ENCODE results near the gene HLA-DRB5.
"Not testable (repeated sequence)": the region's sequence is repeated elsewhere in the genome, so short reads cannot be mapped to it uniquely, and the experiment has no call there.

The HLA-DRB5 gene

DNA sequence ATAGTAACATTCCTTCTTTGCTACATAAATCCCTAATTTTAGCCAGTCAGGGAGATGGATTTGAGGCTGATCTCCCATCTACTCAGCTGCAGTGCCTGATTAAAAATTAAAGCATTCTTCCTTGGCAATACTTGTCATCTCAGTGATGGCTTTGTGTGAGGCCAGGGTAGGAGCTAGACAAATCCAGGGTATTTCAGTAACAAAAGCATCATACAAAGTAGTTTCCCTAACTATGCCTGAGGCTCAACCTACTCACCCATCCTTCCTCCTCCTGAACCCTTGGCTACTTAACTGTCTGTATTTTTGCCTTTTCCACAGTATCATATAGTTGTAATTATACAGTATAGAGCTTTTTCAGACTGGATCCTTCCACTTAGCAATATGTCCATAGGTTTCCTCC lies 37.7 kb downstream of the HLA-DRB5 start:
- no peak for TF ChIP-seq ZFX (IDR thresholded peaks at IDR 0.05; ENCODE audit: borderline replicate concordance)
- TF ChIP-seq, protein P1, sequence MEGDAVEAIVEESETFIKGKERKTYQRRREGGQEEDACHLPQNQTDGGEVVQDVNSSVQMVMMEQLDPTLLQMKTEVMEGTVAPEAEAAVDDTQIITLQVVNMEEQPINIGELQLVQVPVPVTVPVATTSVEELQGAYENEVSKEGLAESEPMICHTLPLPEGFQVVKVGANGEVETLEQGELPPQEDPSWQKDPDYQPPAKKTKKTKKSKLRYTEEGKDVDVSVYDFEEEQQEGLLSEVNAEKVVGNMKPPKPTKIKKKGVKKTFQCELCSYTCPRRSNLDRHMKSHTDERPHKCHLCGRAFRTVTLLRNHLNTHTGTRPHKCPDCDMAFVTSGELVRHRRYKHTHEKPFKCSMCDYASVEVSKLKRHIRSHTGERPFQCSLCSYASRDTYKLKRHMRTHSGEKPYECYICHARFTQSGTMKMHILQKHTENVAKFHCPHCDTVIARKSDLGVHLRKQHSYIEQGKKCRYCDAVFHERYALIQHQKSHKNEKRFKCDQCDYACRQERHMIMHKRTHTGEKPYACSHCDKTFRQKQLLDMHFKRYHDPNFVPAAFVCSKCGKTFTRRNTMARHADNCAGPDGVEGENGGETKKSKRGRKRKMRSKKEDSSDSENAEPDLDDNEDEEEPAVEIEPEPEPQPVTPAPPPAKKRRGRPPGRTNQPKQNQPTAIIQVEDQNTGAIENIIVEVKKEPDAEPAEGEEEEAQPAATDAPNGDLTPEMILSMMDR (IDR thresholded peaks at IDR 0.05): no peak
- no peak overlapping the region for H3K27ac ChIP-seq

DNA sequence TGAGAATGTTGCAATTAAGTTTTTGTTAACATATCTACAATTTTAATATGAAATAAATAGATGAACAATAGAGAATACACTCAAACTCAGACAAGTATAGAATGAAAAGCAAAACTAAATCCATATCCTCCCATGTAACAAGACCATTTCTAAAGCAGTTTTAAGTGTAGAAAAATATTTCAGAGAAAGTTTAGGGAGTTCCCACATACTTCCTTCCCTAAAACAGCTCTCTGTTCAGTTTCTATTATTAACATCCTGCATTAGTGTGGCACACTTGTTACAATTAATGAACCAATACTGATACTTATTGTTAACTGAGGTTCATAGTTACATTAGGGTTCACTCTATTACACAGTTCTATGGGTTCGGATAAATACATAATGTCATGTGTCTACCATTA lies 38.4 kb downstream of the HLA-DRB5 start:
- no peak overlapping the region for H3K27ac ChIP-seq
- no peak for TF ChIP-seq ZFX (IDR thresholded peaks at IDR 0.05; ENCODE audit: borderline replicate concordance)
- TF ChIP-seq, protein P1 (IDR thresholded peaks at IDR 0.05): no peak

DNA sequence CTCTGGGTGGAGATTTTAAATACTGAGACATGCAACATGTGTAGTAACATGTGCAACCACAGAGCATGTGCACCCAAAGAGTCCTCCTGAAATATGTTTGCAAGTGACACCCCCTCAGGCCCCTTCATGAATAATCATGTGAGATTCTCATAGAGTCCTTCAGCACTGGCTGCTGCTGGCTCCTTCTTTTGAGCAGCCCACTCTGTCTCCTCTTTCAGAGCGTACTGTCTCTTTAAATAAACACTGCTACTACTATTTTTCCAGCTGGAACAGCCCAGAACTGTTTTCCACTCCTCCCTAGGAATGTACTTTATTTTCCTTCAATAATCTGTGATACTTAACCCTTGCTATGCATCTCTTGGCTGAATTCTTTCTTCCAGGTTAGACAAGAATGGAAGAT lies 42.0 kb downstream of the HLA-DRB5 start:
- no peak for TF ChIP-seq ZFX (IDR thresholded peaks at IDR 0.05; ENCODE audit: borderline replicate concordance)
- TF ChIP-seq, protein P1 (IDR thresholded peaks at IDR 0.05): no peak
- no peak overlapping the region for H3K27ac ChIP-seq

DNA sequence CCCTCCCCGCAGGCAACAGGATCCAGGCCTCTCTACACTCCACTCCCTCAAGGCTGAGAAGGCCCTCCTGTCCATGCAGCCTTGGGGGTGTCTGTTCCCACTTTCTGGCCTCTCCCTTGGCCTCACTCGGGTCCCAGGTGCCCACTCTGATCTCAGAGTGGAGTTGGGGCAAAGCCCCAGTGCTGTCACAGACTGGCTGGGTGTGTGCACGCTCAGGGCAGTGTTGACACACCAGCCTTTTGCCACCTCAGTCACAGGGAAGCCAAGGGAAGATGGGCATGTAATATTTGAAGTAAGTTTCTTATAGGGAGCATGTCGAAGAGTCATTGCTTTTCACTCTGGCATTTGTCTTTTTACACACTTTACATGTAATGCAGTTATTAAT lies 45.5 kb downstream of the HLA-DRB5 start:
- TF ChIP-seq, protein P1 (IDR thresholded peaks at IDR 0.05): no peak
- no peak for TF ChIP-seq ZFX (IDR thresholded peaks at IDR 0.05; ENCODE audit: borderline replicate concordance)
- H3K27ac ChIP-seq: no peak overlapping the region

DNA sequence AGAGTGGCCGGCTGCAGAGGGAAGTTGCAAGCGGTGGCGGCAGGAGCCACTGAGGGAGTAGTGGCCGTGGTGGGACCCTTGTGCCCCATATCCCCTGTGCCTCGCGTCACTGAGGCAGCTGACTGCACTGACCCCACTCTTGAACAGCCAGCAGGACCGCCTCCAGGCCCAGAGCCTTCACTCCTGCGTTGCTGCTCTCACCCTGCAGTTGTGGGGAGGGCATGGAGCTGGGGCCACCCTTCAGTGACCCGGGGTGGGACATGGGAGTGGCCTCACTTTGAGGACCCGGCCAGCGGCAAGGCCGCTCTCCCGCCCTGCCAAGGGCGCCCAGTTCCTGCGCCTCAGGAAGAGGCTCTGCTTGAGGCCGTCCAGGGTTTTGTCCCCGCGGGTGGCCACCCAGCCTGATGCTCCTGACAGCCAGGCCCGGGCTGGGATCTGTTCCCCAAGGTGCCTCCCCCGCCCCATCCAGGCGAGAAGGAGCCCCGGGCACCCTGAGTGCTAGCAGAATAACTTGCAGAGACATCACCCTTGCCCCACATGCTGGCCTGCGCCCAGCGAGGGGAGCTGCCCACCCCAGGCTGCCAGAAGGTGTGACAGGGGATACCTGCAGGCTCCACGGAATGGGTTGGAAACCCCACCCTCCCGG lies 46.0 kb downstream of the HLA-DRB5 start:
- TF ChIP-seq ZFX (IDR thresholded peaks at IDR 0.05; ENCODE audit: borderline replicate concordance): no peak
- TF ChIP-seq, protein P1 (IDR thresholded peaks at IDR 0.05): no peak
- no peak overlapping the region for H3K27ac ChIP-seq

DNA sequence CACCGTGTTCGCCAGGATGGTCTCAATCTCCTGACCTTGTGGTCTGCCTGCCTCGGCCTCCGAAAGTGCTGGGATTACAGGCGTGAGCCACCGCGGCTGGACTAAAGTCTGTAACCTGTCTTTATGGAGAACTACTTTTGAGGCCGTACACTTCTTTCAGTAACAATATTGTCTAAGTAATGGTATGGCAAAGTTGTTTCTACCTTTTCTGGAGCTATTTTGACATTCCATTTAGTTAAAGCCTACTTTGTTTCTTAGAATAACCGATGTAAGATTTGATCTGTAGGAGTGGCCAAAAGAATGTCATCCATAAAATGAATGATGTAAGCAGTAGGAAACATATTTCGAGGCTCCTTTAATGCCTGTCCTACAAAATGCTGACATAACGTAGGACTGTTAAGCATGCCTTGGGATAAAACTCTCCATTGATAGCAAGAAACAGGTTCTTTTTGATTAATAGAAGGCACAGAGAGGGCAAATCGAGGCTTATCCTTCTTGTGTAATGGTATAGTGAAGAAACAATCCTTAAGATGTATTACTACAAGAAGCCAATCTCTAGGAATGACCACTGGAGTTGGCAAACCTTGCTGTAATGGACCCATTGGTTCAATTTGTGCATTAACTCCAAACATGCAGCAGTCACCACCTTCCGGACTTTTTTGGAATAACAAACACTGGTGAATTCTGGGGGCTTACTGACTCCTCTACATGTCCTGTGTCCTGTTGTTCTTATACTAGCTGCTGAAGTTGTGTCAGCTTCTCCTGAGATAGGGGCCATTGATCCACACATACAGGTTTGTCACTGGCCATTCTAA lies 54.5 kb downstream of the HLA-DRB5 start:
- no peak overlapping the region for H3K27ac ChIP-seq
- TF ChIP-seq, protein P1 (IDR thresholded peaks at IDR 0.05): 0 out of 2 replicates have a peak, but pooled peaks have one; percentile 4
- TF ChIP-seq ZFX (IDR thresholded peaks at IDR 0.05; ENCODE audit: borderline replicate concordance): no peak

DNA sequence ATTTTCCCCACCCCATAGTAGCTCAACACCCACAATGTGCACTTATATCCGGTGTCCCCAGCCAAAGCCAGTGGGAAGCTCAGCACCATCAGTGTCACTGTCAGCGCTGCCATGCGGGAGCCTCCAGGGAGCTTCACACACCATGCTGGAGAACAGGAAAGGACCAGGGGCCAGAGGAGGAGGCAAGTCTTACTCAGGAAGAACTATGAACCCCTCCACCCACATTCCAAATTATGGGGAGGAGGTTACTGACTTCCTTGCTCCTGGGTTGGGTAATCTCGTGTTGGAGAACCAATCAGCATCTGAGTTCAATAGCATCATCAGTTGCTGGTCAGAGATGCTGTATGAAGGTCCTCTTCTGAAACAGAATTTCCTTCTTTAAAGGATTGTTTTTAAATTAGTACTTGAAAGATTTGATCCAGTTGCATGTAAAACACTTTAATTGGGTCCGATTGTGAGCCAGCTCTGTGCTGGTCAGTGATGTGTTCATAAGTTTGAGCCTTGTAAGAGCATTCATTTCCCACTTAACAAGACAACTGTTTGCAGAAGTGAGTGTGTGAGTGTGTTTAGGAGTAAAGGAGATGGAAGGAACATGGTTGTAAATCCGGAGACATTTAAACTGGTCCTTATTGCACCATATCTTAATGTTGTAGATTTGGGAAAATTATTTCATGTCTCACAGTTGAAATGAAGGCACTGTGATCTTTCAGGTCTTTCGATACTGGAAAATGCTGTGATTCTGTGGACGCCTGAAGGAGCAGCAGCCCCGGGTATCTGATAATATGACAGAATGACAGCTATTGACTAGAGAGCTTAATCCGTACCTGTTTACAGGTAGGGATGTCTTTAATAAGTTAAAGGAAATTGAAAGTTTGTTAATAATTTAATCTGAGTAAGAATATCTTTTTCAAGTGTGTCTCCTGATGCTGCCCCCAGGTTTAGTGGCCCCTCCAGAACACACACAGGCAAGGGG lies 56.4 kb downstream of the HLA-DRB5 start:
- H3K27ac ChIP-seq: not testable (repeated sequence)
